Trophoblast cell (in vitro differentiated cells and primary cell): ENCODE measurements around the gene MGAT5.
A peak's percentile ranks its signal among the peaks of the same experiment; 100 is the strongest.

Experiments used
- DNase-seq, 2 donors: peaks; one replicate each; pipeline ENCODE4 v3.0.0-alpha.2; 2016
- H2AFZ ChIP-seq: 2 replicates; pipeline ENCODE4 v1.6.1; 2013; ENCODE audit warnings: low read length, moderate library complexity, mild to moderate bottlenecking; ENCODE audit not compliant: insufficient read depth, poor library complexity
- H2AK5ac ChIP-seq: 2 replicates; pipeline ENCODE4 v1.6.1; 2013; ENCODE audit warnings: mild to moderate bottlenecking, low read length
- H2BK120ac ChIP-seq: 2 replicates; pipeline ENCODE4 v1.6.1; 2013; ENCODE audit warnings: low read length, mild to moderate bottlenecking, moderate library complexity; ENCODE audit not compliant: insufficient read depth, poor library complexity
- H2BK12ac ChIP-seq: 2 replicates; pipeline ENCODE4 v1.6.1; 2013; ENCODE audit warnings: mild to moderate bottlenecking, low read length, moderate library complexity
- H2BK5ac ChIP-seq: 2 replicates; pipeline ENCODE4 v1.6.1; 2013; ENCODE audit warnings: low read length, low read depth, moderate library complexity, mild to moderate bottlenecking; ENCODE audit not compliant: poor library complexity
- H3K14ac ChIP-seq: 2 replicates; pipeline ENCODE4 v1.6.1; 2013; ENCODE audit warnings: mild to moderate bottlenecking, low read length
- H3K18ac ChIP-seq: 2 replicates; pipeline ENCODE4 v1.6.1; 2013; ENCODE audit warnings: mild to moderate bottlenecking, low read length
- H3K23ac ChIP-seq: 2 replicates; pipeline ENCODE4 v1.6.1; 2013; ENCODE audit warnings: low read length
- H3K27ac ChIP-seq: 2 replicates; pipeline ENCODE4 v1.5.1; 2013; ENCODE audit warnings: low read depth, mild to moderate bottlenecking, inconsistent platforms, low read length, moderate library complexity
- H3K27me3 ChIP-seq: 2 replicates; pipeline ENCODE4 v1.6.1; 2013; ENCODE audit warnings: inconsistent platforms, mild to moderate bottlenecking, low read length, moderate library complexity; ENCODE audit not compliant: insufficient read depth
- H3K36me3 ChIP-seq, 2 experiments: 1 replicate in 1 of 2; 2 replicates in 1 of 2; pipeline ENCODE4 v1.6.1; 2013; ENCODE audit warnings: low read length in 2 of 2, mild to moderate bottlenecking in 2 of 2, moderate library complexity in 1 of 2; ENCODE audit not compliant: insufficient read depth in 2 of 2, control insufficient read depth in 1 of 2
- H3K4ac ChIP-seq: 2 replicates; pipeline ENCODE4 v1.6.1; 2013; ENCODE audit warnings: low read depth, mild to moderate bottlenecking, low read length, moderate library complexity
- H3K4me1 ChIP-seq, 2 experiments: 1 replicate in 1 of 2; 2 replicates in 1 of 2; pipeline ENCODE4 v1.6.1; 2013; ENCODE audit warnings: low read length in 2 of 2, mild to moderate bottlenecking in 2 of 2, moderate library complexity in 1 of 2; ENCODE audit not compliant: insufficient read depth in 2 of 2, control insufficient read depth in 1 of 2
- H3K4me2 ChIP-seq: 2 replicates; pipeline ENCODE4 v1.6.1; 2013; ENCODE audit warnings: inconsistent platforms, mild to moderate bottlenecking, low read length, moderate library complexity
- H3K4me3 ChIP-seq: 2 replicates; pipeline ENCODE4 v1.5.1; 2013; ENCODE audit warnings: mild to moderate bottlenecking, low read depth, low read length, inconsistent platforms
- H3K79me1 ChIP-seq: one replicate; pipeline ENCODE4 v1.6.1; 2013; ENCODE audit warnings: low read length
- H3K79me2 ChIP-seq: 2 replicates; pipeline ENCODE4 v1.6.1; 2013; ENCODE audit warnings: low read length, mild to moderate bottlenecking; ENCODE audit not compliant: control insufficient read depth, insufficient read depth, poor library complexity
- H3K9ac ChIP-seq: 2 replicates; pipeline ENCODE4 v1.6.1; 2013; ENCODE audit warnings: mild to moderate bottlenecking, low read length
- H3K9me3 ChIP-seq: 2 replicates; pipeline ENCODE4 v1.6.1; 2013; ENCODE audit warnings: low read depth, mild to moderate bottlenecking, control low read depth, inconsistent platforms, low read length; ENCODE audit not compliant: insufficient read depth
- H4K12ac ChIP-seq: 2 replicates; pipeline ENCODE4 v1.6.1; 2013; ENCODE audit warnings: low read depth, mild to moderate bottlenecking, low read length, moderate library complexity
- H4K8ac ChIP-seq: 2 replicates; pipeline ENCODE4 v1.6.1; 2013; ENCODE audit warnings: low read depth, mild to moderate bottlenecking, low read length, moderate library complexity
- H4K91ac ChIP-seq: one replicate; pipeline ENCODE4 v1.6.1; 2013; ENCODE audit warnings: low read depth, mild to moderate bottlenecking, low read length, moderate library complexity
- WGBS: extraction: QIAGEN DNeasy Blood & Tissue Kit; methylation state at CpG from one replicate; pipeline ENCODE4 v1.1.7; 2013; ENCODE audit warnings: missing lambda C conversion rate; ENCODE audit not compliant: insufficient read length, insufficient coverage; ENCODE audit errors: extremely low coverage; 5-methylcytosine and 5-hydroxymethylcytosine counted together

MGAT5 gene

DNA sequence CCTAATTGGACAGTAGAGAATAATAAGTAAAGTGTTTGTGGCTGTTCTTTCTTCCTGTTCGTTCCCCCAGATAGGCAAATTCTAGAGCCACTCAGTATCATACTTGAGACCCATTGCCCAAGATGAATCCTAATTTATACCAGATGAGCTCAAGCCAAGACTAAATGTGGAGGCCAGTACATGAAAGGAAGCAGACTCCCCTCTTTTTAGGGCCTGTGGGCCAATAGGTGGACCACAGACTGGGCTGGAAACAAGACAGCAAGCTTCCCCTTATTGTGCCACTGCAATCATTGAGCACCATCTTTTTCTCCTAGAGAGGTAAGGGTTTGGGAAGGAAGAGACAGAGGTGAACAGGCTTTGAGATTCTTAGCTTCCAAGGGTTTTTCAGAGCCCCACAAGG, 141.9 kb downstream of the MGAT5 start:
- Histone ChIP-seq H2AFZ (no peak overlapping the region), H3K4me1 (peaks cover 0 to 3% of the 10 kb centered on the region in 2 experiments), H3K79me1 (no peaks in the 10 kb centered on the region), H3K18ac (no peak overlapping the region), H3K4me3 (no peak overlapping the region), H2BK120ac (no peak overlapping the region), H3K4ac (no peak overlapping the region), H3K27ac (no peak overlapping the region), H2BK12ac (no peak overlapping the region), H3K4me2 (no peak overlapping the region), H3K36me3 (no peaks in the 10 kb centered on the region), H2AK5ac (no peak overlapping the region), H3K9ac (no peak overlapping the region), H2BK5ac (no peak overlapping the region), H4K12ac (no peak overlapping the region), H3K79me2 (no peaks in the 10 kb centered on the region), H3K9me3 (no peaks in the 10 kb centered on the region), H3K23ac (no peak overlapping the region), H4K8ac (no peak overlapping the region), H3K27me3 (no peaks in the 10 kb centered on the region), H3K14ac (no peak overlapping the region), H4K91ac (no peak overlapping the region)
- no peak for DNase-seq
- no CpG with 5 or more reads among the region's 1 CpG for WGBS

DNA sequence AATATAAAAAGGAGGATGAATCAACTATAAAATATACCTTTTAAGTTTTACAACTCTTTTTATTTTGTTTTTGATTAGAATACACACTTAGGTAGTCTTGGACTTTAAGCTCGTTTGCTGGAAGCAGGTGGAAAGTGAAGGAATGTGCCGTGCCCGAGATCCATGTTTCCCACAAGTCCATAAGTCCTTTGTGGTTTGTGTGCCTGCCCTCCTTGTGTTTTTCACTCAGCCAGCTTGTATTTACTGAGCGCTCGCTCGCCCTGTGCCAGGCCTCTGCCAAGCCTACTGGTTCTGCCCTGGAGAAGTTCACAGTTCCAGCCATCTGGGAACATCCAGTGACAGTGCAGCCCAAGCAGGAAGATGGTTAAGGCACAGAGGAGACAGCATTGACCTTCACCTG, 142.6 kb downstream of the MGAT5 start:
- Histone ChIP-seq H3K9ac (no peak overlapping the region), H3K14ac (no peak overlapping the region), H2BK5ac (no peak overlapping the region), H3K79me2 (no peaks in the 10 kb centered on the region), H2BK12ac (no peak overlapping the region), H3K36me3 (no peaks in the 10 kb centered on the region), H3K79me1 (no peaks in the 10 kb centered on the region), H3K27me3 (no peaks in the 10 kb centered on the region), H4K12ac (no peak overlapping the region), H3K4me3 (no peak overlapping the region), H3K9me3 (peaks cover 2% of the 10 kb centered on the region), H2AK5ac (no peak overlapping the region), H3K4ac (no peak overlapping the region), H3K4me2 (no peak overlapping the region), H3K23ac (no peak overlapping the region), H4K8ac (no peak overlapping the region), H3K18ac (no peak overlapping the region), H3K4me1 (peaks cover 0 to 3% of the 10 kb centered on the region in 2 experiments), H4K91ac (no peak overlapping the region), H3K27ac (no peak overlapping the region), H2AFZ (no peak overlapping the region), H2BK120ac (no peak overlapping the region)
- no peak for DNase-seq
- no CpG with 5 or more reads among the region's 6 CpGs for WGBS

DNA sequence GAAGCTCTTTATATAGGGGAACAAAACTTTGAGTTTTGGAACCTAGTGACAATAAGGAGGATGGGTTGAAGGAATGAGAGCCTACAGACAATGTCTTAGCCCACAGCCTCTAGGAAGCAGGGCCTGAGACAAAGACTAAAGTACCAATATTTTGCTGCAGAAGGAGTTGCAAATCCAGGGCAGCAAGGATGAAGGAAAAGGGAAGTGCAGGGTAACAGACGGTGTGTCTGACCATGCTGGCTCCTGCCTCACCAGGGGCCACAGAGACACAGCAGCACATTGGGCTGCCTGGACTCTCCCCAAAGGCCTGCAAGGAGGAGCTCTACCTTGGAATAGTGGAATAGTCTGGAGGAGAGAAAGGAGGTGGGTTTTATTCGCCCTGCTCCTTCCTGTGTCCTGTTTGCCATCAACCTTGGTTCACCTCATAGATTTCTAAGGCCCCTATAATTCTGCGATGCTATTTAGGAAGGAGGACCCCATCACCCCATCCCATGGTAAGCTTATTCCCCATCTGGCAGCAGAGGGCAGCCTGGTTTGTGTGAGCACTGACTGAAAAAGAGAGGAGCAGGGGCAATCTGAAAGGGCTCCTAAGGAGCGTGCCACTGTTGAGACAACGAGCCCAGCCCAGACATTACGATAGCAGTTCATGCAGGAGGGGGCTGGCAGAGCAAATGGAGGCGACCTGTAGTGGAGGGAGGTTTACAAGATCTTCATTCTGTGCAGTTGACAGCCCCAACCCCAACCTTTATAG, 143.4 kb downstream of the MGAT5 start:
- Histone ChIP-seq H3K79me1 (no peaks in the 10 kb centered on the region), H2AK5ac (no peak overlapping the region), H2BK5ac (no peak overlapping the region), H3K27ac (no peak overlapping the region), H3K4me3 (no peak overlapping the region), H3K18ac (no peak overlapping the region), H3K79me2 (no peaks in the 10 kb centered on the region), H3K27me3 (no peaks in the 10 kb centered on the region), H3K23ac (no peak overlapping the region), H3K4me1 (peaks cover 0 to 3% of the 10 kb centered on the region in 2 experiments), H3K36me3 (no peaks in the 10 kb centered on the region), H2BK120ac (no peak overlapping the region), H3K4ac (no peak overlapping the region), H4K12ac (no peak overlapping the region), H3K4me2 (no peak overlapping the region), H3K14ac (no peak overlapping the region), H2BK12ac (no peak overlapping the region), H4K8ac (no peak overlapping the region), H3K9me3 (peaks cover 2% of the 10 kb centered on the region), H3K9ac (no peak overlapping the region), H2AFZ (no peak overlapping the region), H4K91ac (no peak overlapping the region)
- no CpG with 5 or more reads among the region's 7 CpGs for WGBS
- no peak for DNase-seq

DNA sequence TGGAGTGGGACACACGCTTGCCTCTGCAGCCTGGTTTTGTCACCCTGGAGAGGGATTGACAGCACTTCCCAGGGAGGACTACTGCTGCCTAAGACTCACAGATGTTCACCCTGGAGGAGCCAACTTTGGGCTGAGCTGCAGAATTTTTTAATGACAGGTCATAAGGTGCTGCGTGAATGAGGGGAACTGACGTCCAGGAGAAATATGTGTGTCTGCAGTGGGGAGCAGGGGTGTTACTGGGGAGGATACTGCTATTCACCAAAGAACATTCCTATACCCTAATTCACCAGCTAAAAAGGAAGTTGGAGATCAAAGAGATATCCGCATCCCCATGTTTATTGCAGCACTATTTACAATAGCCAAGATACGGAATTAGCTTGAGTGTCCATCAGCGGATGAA, 144.4 kb downstream of the MGAT5 start:
- Histone ChIP-seq H3K27ac (no peak overlapping the region), H3K27me3 (no peaks in the 10 kb centered on the region), H3K14ac (no peak overlapping the region), H3K79me2 (no peaks in the 10 kb centered on the region), H3K9ac (no peak overlapping the region), H2BK120ac (no peak overlapping the region), H3K4me1 (peaks cover 0 to 3% of the 10 kb centered on the region in 2 experiments), H3K36me3 (no peaks in the 10 kb centered on the region), H3K4me3 (no peak overlapping the region), H3K4me2 (no peak overlapping the region), H3K9me3 (peaks cover 2% of the 10 kb centered on the region), H2BK12ac (no peak overlapping the region), H2AK5ac (no peak overlapping the region), H3K4ac (no peak overlapping the region), H4K91ac (no peak overlapping the region), H3K79me1 (no peaks in the 10 kb centered on the region), H4K12ac (no peak overlapping the region), H4K8ac (no peak overlapping the region), H2BK5ac (no peak overlapping the region), H2AFZ (no peak overlapping the region), H3K23ac (no peak overlapping the region), H3K18ac (no peak overlapping the region)
- DNase-seq, result peak in 1 of 2 donors; percentile 32
- WGBS, result no CpG with 5 or more reads among the region's 6 CpGs
